Measurements from ENCODE around the gene SPACDR.
"Not testable (repeated sequence)": the region's sequence is repeated elsewhere in the genome, so short reads cannot be mapped to it uniquely, and the experiment has no call there.

Gene SPACDR

GRCh38 chr7:100464210-100464660 is at the start of gene SPACDR:
Gene SPACDR (minus strand): TSS chr7:100464260. CDS start chr7:100464025, 235 bp downstream.
- no peak for DNase-seq (ENCODE audit: low read depth in 2 of 2)

- no peak for DNase-seq (ENCODE audit: low read depth in 2 of 2)
Measured at GRCh38 chr7:100513212-100513810, 49.3 kb upstream of the SPACDR start.

GRCh38 chr7:100510437-100511239 is 46.6 kb upstream of the SPACDR start:
- DNase-seq (ENCODE audit: low read depth in 2 of 2), result no peak

GRCh38 chr7:100509231-100509630 is 45.2 kb upstream of the SPACDR start:
- no peak for DNase-seq (ENCODE audit: low read depth in 2 of 2)

- DNase-seq (ENCODE audit: low read depth in 2 of 2), result no peak
Measured at GRCh38 chr7:100506356-100506923, 42.4 kb upstream of the SPACDR start.

GRCh38 chr7:100504887-100505611 is 41.0 kb upstream of the SPACDR start:
- no peak for DNase-seq (ENCODE audit: low read depth in 2 of 2)

- DNase-seq (ENCODE audit: low read depth in 2 of 2), result not testable (repeated sequence)
Measured at GRCh38 chr7:100504031-100504430, 40.0 kb upstream of the SPACDR start.

GRCh38 chr7:100500743-100501142 is 36.7 kb upstream of the SPACDR start:
- DNase-seq (ENCODE audit: low read depth in 2 of 2), result not testable (repeated sequence)

- no peak for DNase-seq (ENCODE audit: low read depth in 2 of 2)
Measured at GRCh38 chr7:100496509-100496908, 32.4 kb upstream of the SPACDR start.

GRCh38 chr7:100493476-100494264 is 29.6 kb upstream of the SPACDR start:
- peak; percentile 45 to 50 for DNase-seq (ENCODE audit: low read depth in 2 of 2)

GRCh38 chr7:100492738-100493475 is 28.8 kb upstream of the SPACDR start:
- no peak for DNase-seq (ENCODE audit: low read depth in 2 of 2)

- no peak for DNase-seq (ENCODE audit: low read depth in 2 of 2)
Measured at GRCh38 chr7:100491192-100491578, 27.1 kb upstream of the SPACDR start.

- DNase-seq (ENCODE audit: low read depth in 2 of 2), result no peak
Measured at GRCh38 chr7:100490483-100491191, 26.6 kb upstream of the SPACDR start.

- DNase-seq (ENCODE audit: low read depth in 2 of 2), result peak in 1 of 2 donors; percentile 11
Measured at GRCh38 chr7:100489824-100490223, 25.8 kb upstream of the SPACDR start.

- DNase-seq (ENCODE audit: low read depth in 2 of 2), result no peak
Measured at GRCh38 chr7:100489121-100489520, 25.1 kb upstream of the SPACDR start.

- DNase-seq (ENCODE audit: low read depth in 2 of 2), result no peak
Measured at GRCh38 chr7:100488333-100489095, 24.5 kb upstream of the SPACDR start.

GRCh38 chr7:100486753-100487446 is 22.8 kb upstream of the SPACDR start:
- DNase-seq (ENCODE audit: low read depth in 2 of 2), result no peak

- DNase-seq (ENCODE audit: low read depth in 2 of 2), result no peak
Measured at GRCh38 chr7:100486111-100486636, 22.1 kb upstream of the SPACDR start.
